H7 (cell line): ENCODE results near the gene LHX4. TPM values are rescaled to one million over a fixed set of nuclear protein-coding genes. Genes with fewer than 3 reads are reported as not detected.

Experiments
- DNase-seq: peaks from one replicate; pipeline ENCODE4 v3.0.0; 2012
- H3K27me3 ChIP-seq: 2 replicates; pipeline ENCODE4 v1.6.0; 2011; ENCODE audit warnings: mild to moderate bottlenecking, low read length; ENCODE audit not compliant: control insufficient read depth, insufficient read depth
- H3K36me3 ChIP-seq: replicated peaks from 2 replicates; pipeline ENCODE4 v1.5.1; 2011; ENCODE audit warnings: low read length; ENCODE audit not compliant: control insufficient read depth, insufficient read depth
- H3K4me3 ChIP-seq: 2 replicates; pipeline ENCODE4 v1.5.1; 2011; ENCODE audit warnings: low read depth, mild to moderate bottlenecking, control low read depth, low read length, moderate library complexity; ENCODE audit not compliant: insufficient read depth
- total RNA-seq: library from RNA; depleted of rRNA; stranded (reverse); fragments of >200 nt; shearing (Covaris generic); gene quantifications from 2 replicates; pipeline ENCODE4 v1.2.3, GENCODE V29; 2014

The LHX4 gene
- total RNA-seq, 1 experiment from 2014 or later: 1.1 TPM

DNA sequence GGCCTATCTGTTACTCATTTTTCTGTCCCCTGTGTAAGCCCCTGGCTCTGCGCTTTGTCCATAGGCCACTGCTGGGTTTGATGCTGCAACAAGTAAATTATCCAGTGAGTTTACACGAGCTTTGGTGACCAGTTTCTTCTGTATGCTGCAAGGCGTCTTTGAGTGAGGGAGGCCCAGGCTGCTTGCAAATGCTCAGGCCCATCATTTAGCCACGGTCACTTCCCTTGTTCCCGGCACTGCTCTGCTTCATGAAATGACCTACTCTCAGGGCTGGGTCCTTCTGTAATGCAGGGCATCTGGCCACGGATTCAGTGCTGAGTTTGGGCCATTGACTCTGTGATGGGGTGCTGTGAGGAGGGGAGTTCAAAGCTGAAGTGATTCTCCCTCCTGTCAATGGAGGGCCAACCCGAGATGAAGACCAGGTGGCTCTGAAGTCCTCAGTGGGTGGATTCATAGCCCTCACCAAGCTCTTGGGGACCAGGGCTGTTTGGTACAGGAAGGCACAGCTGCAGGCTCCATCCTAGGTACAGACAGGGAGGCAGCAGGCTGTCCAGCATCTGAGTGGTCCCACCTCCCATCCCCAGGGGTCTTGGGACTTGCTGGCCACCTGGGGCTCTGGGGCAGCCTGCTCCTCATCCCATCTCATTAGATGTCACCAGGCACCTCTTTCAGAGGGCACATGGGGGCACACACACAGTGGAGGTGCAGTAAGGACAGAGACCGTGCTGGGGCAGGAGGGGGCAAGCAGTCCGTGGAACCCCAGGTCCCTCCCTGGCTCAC is 21.7 kb downstream of the LHX4 start:
- DNase-seq: no peak

DNA sequence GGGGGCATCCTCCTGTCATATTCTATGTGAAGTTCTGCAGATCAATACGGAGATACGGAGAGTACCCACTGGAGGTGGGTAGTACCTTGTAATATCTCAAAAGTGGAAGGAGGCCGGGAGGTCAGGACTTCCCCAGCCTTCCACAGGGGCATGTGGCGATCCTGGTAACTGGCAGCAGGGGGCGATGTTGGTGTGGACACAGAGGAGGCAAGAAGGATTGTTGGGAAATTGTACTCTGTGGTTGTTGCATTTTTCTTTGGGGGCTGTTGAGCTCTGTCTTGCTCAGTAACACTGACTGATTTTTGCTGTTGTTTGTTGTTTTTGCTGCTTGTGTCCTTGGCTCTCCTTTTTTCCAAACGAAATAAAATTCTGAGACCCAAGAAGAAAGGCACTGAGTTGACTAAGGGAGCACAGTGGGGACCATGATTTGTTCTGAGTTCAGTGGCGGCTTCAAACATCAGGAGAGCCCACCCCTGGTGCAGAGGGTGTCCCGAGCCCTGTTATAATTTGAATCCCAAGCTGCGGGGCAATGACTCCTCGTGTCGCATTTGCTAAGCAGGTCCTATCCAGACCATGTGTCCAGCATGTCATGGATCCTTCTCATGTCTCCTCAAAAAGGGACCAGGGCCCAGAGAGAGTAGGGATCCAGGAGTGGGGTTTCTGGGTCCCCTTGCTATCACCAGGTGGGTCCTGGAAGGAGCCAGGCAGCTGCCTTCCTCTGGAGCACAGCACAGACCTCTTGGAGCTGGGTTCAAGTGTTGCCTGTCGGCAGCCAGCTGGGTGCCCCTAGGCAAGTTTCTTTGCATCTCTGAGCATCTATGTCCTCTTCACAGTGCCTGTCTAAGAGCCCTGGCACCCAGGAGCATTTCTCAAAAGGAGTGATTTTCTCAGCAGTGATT is 22.8 kb downstream of the LHX4 start:
- no peaks in the 10 kb centered on the region for H3K36me3 ChIP-seq
- peak; percentile 90 for DNase-seq
- no peak overlapping the region for H3K4me3 ChIP-seq
- no peaks in the 10 kb centered on the region for H3K27me3 ChIP-seq

More for the DNA sequence above, 21.7 kb downstream of the LHX4 start:
- Histone ChIP-seq H3K27me3 (no peaks in the 10 kb centered on the region), H3K4me3 (no peak overlapping the region), H3K36me3 (no peaks in the 10 kb centered on the region)

- Histone ChIP-seq H3K4me3 (no peak overlapping the region), H3K36me3 (no peaks in the 10 kb centered on the region), H3K27me3 (no peaks in the 10 kb centered on the region)
- DNase-seq: peak; percentile 66
Observed at GRCh38 chr1:180253585-180254495, 23.8 kb downstream of the LHX4 start.

DNA sequence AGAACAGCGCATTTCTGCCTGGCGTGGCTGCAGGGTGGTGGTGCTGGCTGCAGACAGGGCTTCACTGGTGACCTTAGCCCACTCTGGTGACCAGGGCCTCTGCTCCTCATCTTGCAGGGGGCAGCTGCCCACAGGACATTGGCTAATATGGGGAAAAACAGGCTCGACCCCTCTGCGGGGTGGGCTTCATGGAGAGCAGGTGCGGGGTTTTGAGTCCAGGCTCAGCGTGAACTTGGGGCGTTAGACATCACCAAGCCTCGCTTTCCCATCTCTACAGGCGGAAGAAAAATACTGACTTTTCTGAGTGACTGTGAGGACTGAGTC is 24.4 kb downstream of the LHX4 start:
- Histone ChIP-seq H3K36me3 (no peaks in the 10 kb centered on the region), H3K4me3 (no peak overlapping the region), H3K27me3 (no peaks in the 10 kb centered on the region)
- no peak for DNase-seq

DNA sequence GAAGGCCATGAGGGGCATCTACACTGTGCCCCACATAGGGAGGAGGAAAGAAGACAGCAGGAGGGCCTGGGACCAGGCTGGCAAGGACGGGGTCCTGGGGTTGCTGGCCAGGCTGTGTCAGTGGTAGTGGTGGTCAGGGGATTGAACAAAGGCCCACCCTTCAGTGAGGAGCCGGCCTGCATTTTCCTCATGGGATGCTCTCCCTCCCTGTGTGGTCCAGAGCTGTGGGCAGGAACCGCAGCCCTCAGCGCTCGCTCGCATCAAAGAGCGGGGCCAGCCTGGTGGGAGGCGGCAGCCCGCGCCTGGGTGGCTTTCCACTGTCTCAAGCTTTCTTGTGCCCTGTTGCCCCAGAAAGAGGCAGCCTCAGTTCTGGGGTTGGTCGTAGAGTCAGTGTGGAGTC is 24.8 kb downstream of the LHX4 start:
- peak; percentile 73 for DNase-seq

DNA sequence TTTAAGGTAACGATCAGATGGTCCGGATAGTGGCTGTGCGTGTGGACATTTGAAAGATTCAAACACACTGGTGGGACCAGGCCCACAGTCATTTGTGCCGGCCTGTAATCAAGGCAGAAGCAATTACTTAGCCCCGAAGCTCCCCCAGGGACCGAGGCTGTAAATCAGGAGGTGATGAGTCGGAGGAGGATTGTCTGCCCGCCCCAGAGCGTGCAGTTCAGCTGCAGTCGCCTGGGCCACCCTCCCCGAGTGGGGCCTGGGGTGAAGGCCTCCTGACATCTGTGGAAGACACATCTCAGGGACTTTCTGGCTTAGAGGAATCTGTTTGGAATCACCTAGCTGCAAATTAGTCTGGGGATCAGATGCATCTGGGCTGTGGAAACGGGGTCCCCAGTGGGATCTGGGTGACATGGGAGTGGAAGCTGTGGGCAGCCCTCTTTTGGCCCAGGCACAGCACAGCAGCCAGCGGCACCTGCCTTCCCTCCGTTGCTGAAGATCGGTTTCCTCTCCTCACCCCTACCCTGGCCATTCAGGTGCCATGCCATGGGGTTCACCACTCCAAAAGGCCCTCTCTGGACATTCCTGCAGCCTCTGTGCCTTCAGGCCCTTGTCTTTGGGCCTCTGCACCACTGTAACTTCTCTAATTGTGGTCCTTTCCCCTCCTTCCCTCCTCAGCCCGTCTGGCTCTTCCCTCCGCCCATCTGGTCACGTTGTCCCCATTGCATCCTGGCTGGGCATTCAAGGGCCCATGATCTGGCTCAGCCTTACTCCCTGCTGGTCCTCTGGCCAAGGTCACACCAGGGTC is 25.7 kb downstream of the LHX4 start:
- H3K36me3 ChIP-seq: no peaks in the 10 kb centered on the region
- H3K27me3 ChIP-seq: no peaks in the 10 kb centered on the region
- peak; percentile 37 for DNase-seq
- no peak overlapping the region for H3K4me3 ChIP-seq

More for the DNA sequence above, 24.8 kb downstream of the LHX4 start:
- H3K4me3 ChIP-seq: no peak overlapping the region
- H3K36me3 ChIP-seq: no peaks in the 10 kb centered on the region
- no peaks in the 10 kb centered on the region for H3K27me3 ChIP-seq

- DNase-seq: peak; percentile 68
- Histone ChIP-seq H3K4me3 (no peak overlapping the region), H3K36me3 (no peaks in the 10 kb centered on the region), H3K27me3 (no peaks in the 10 kb centered on the region)
Observed at GRCh38 chr1:180256341-180257027, 26.4 kb downstream of the LHX4 start.

DNA sequence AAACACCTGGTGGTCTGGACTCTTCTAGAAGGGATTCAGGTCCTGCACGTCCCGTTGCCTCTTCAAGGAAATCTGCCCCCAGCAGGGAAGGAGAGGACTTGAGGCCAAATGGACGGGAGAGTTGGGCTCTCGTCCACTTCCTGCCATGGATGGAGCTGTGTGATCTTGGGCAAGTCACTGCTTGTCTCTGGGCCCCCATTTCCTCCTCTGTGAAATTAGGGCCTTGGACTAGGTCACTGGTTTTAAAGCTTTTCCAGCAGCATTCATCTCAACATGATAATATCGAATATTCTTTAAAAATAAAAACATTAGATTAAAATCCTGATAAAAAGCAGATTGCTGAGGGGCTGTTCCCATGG is 26.9 kb downstream of the LHX4 start:
- H3K36me3 ChIP-seq: no peaks in the 10 kb centered on the region
- DNase-seq: no peak
- H3K27me3 ChIP-seq: no peaks in the 10 kb centered on the region
- H3K4me3 ChIP-seq: no peak overlapping the region

DNA sequence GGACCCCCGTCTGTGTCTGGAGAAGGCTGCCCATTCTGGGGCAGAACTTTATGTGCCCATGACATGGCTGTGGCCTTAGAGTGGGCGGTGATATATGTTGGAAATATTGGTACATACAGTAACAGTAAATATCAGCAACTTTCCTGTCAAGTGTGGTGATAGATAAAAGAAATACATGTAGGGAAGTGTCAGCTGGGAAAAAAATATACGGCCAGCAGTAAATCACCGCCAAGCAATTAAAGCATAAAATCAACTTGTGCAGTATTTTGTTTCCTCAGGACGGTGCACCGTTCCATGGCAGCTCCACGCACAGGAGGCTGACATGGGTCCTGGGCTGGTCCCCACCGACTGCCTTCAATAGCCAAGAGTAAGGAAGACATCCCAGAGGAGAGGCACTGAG is 27.4 kb downstream of the LHX4 start:
- no peaks in the 10 kb centered on the region for H3K36me3 ChIP-seq
- DNase-seq: no peak
- no peak overlapping the region for H3K4me3 ChIP-seq
- H3K27me3 ChIP-seq: no peaks in the 10 kb centered on the region

DNA sequence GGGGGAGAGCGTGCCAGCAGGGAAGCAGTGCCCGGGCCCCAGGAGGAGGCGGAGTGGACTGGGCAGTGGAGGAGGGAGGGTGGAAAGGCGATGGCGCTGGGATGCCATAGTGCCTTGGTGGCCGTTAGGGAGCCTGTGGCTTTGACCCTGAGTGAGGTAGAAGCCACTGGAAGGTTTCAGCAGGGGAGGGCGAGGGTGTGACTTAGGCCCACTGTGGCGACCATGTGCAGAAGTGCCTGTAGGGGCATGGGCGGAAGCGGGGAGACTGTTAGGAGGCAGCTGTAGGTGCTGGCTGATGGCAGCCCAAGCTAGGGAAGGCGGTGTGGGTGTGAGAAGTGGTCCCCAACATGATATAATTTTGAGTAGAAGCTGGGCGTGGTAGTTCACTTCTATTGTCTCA is 28.2 kb downstream of the LHX4 start:
- Histone ChIP-seq H3K36me3 (no peaks in the 10 kb centered on the region), H3K4me3 (no peak overlapping the region), H3K27me3 (no peaks in the 10 kb centered on the region)
- no peak for DNase-seq

DNA sequence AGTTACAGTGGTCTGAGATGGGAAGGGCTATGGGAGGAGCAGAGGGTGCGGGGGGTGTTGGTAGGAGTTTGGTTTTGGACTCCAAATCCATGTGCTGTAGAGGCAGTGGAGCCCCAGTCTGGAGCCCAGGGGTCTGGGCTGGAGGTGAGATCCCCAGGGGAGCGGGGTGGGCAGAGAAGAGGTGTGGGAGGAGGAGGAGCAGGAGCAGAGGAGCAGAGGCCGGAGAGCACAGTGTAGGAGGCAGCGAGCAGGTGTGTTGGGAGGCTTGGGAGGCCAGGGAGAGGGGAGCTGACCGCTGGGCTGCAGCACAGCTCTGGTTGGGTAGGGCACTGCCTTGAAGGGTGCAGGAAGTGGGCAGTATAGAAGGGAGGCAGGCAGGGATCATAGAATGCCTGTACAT is 28.9 kb downstream of the LHX4 start:
- no peaks in the 10 kb centered on the region for H3K36me3 ChIP-seq
- DNase-seq: peak; percentile 43
- no peaks in the 10 kb centered on the region for H3K27me3 ChIP-seq
- H3K4me3 ChIP-seq: no peak overlapping the region

GRCh38 chr1:180259431-180260338 is 29.6 kb downstream of the LHX4 start:
- DNase-seq: peak; percentile 62
- H3K36me3 ChIP-seq: no peaks in the 10 kb centered on the region
- H3K4me3 ChIP-seq: no peak overlapping the region
- H3K27me3 ChIP-seq: no peaks in the 10 kb centered on the region

GRCh38 chr1:180260541-180260940 is 30.5 kb downstream of the LHX4 start:
- Histone ChIP-seq H3K4me3 (no peak overlapping the region), H3K36me3 (no peaks in the 10 kb centered on the region), H3K27me3 (no peaks in the 10 kb centered on the region)
- DNase-seq: peak; percentile 49
